Hematopoietic multipotent progenitor cell (in vitro differentiated cells): ENCODE data around the gene HSPB6. TPM values are rescaled to one million over a fixed set of nuclear protein-coding genes. Genes with fewer than 3 reads are reported as not detected.
A peak's percentile ranks its signal among the peaks of the same experiment; 100 is the strongest.

Experiments used
- DNase-seq, 3 donors: peaks; one replicate each; pipeline ENCODE4 v3.0.0-alpha.2; 2011 to 2015; ENCODE audit warnings: low read depth in 2 of 3, low spot score in 2 of 3
- total RNA-seq: library from RNA; depleted of rRNA; stranded (reverse); fragments of >200 nt; gene quantifications from one replicate; pipeline ENCODE4 v1.2.3, GENCODE V29; 2012

HSPB6 gene
- total RNA-seq, 1 donor: 0.27 TPM

DNA sequence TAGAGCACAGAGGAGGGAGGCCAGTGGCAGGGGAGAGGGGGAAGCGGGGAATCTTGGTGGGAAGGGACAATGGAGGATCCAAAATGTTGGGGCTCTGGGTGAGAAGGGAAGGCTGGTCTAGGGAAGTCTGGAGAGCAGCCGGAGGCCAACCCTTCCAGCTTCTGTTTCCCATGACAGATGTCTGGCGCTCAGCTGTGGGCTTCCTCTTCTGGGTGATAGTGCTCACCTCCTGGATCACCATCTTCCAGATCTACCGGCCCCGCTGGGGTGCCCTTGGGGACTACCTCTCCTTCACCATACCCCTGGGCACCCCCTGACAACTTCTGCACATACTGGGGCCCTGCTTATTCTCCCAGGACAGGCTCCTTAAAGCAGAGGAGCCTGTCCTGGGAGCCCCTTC lies 10.3 kb downstream of the HSPB6 start:
- no peak for DNase-seq

GRCh38 chr19:35746087-35746462 lies 10.8 kb downstream of the HSPB6 start:
- DNase-seq: no peak

DNA sequence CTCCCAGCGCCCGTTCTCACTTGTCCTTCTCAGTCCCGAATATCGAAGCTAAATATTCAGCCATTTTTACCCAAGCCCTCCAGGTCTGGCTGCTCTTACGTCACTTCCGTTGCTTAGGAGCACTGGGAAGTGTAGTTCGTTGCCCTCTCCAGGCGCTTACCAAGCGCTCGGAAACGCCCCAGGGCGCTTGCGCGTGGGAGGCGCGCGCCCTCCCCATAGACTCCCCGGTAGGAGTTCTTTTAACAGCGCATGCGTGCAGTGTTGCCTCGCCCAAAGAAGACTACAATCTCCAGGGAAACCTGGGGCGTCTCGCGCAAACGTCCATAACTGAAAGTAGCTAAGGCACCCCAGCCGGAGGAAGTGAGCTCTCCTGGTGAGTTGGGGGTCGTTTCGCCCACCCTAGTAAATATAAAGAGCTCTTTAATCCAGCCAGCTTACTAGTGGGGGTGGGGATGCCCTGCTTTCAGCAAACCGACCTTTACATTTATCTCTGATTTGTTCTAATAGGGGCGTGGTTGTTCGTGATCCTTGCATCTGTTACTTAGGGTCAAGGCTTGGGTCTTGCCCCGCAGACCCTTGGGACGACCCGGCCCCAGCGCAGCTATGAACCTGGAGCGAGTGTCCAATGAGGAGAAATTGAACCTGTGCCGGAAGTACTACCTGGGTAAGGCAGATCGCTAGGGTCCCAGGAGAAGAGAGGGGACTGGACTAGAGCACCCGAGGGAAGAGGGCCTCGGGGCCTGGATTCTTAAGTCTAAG lies 11.3 kb downstream of the HSPB6 start, which contains the start of the genes PSENEN and U2AF1L4:
Gene PSENEN (plus strand): TSS at position 324 of the 759 bp plus-strand sequence. CDS start 280 bp downstream, at position 604.
Gene U2AF1L4 (minus strand): TSS at position 91 of the 759 bp plus-strand sequence. CDS start 27 bp downstream, at position 64.
- peak; percentile 97 to 100 (median 100) for DNase-seq

- DNase-seq: peak; percentile 84 to 98 (median 95)
These were observed 12.2 kb downstream of the HSPB6 start for GRCh38 chr19:35744430-35745327.

DNA sequence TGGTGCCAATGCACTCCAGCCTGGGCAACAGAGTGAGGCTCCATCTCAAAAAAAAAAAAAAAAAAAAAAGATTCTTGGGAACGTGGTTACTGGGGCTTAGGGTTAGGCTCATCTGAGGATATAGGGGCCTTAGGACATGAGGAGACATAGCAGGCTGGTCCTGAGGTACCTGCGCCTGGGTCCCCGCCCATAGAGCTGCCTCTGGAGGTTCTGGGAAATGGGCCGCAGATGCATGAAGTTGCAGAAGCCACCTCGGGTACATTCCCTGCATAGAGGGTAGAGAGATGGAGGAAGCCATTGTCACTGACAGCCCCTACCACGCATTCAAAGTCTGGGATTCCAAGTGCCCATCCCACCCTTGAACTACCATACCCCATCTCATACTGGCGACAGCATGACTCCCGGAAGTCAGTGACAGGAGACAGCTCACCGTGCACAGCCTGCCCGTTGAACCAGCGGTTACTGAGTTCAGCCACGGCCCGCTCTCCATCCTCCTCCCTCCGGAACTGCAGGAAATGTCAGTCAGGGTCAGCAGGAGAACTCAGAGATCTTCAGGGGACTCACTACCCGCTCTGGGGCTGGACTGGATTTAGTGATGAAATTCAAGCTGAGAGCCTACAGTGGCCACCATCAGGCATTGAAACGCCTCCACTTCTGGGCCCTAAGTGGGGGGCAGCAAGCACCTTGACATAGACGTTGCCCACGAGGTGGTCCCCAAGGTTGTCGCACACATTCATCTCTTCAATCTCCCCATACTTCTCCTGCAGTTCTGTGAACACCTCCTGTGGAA lies 13.0 kb downstream of the HSPB6 start:
- DNase-seq: no peak

GRCh38 chr19:35742121-35742724 lies 14.6 kb downstream of the HSPB6 start, which contains the start of gene IGFLR1:
Gene IGFLR1 (minus strand): TSS chr19:35742452. CDS start chr19:35741180, 1,272 bp downstream.
- peak in 2 of 3 donors; percentile 83 to 87 for DNase-seq

DNA sequence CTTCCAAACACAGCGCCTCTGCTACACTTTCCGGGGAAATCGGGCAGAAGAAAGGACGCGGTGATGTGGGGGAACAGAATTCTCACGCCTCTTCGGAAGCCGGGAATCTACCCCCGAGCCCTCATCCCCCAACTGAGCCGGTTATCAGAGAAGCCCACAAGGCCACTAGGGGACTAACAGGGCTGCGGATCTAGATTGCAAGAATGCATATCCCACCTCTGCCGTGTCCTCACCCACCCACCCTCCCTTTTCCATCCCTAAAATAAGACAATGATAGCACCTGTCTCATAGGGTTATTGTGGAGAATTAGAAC lies 15.7 kb downstream of the HSPB6 start:
- DNase-seq: peak in 2 of 3 donors; percentile 39 to 54

- DNase-seq: peak; percentile 70 to 97 (median 95)
These were observed 16.2 kb downstream of the HSPB6 start for GRCh38 chr19:35740423-35741202.

GRCh38 chr19:35740108-35740422 lies 16.8 kb downstream of the HSPB6 start:
- no peak for DNase-seq

DNA sequence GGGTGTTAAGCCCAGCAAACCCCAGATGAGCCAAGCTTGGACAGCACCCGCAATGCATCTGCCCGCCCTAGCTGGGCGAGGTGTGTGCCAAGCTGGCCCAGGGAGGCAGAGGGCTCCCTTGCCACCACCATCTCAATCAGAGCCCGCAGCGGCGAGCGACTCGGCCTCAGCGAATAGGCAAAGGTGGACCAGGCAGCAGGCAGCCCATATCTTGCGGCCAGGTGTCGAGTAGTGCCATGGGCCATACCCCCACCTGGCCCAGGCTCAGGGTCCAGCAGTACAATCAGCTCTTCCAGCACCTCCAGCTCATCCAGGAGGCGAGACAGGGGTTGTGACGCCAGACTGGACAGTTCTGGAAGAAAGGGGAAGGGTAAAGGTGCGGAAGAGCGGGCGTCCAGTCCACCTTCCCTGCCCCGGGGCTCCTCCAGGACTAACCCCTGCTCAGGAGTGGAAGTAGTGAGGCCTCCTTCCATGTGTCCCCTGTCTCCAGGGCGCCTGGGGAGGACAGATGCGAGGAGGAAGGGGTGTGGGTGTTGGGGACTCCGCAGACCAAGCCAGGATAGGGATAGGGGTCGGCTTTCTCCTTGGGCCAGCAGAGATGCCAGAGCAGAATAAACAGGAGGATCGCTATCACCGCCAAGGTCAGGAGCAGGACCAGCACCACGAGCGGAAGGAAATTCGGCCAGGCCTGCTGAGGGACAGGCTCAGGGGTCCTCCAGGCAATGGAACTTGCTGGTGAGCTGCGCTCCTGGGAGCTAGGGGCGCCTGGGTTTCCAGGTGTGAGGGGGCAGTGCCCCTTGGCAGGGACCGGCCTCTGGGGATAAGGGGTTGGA lies 17.3 kb downstream of the HSPB6 start:
- DNase-seq: no peak

- no peak for DNase-seq
These were observed 18.0 kb downstream of the HSPB6 start for GRCh38 chr19:35738887-35739229.

DNA sequence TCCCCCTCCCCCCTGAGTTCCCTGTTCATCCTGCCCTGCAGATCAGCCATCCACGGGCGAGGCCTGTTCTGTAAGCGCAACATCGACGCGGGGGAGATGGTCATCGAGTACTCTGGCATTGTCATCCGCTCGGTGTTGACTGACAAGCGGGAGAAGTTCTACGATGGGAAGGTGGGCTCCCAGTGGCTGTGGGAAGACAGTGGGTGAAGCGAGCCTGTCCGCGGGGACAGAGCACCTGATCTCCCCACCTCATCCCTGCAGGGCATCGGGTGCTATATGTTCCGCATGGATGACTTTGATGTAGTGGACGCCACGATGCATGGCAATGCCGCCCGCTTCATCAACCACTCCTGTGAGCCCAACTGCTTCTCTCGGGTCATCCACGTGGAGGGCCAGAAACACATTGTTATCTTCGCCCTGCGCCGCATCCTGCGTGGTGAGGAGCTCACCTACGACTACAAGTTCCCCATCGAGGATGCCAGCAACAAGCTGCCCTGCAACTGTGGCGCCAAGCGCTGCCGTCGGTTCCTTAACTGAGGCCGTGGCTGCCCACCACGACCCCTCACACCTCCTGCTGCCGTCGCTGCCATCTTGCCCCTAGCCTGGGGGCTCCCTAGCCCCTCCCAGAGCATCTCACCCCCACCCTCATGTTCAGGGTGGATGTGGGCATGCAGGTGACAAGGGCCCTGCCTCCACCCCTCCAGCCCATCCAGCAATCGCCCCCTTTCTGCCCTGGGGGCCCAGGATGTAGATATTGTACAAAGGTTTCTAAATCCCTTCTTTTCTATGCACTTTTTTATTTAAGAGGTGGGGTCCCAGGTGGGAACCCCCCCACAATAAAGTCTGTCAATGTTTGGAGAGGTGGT lies 18.6 kb downstream of the HSPB6 start:
- DNase-seq: no peak

GRCh38 chr19:35736913-35737886 lies 19.6 kb downstream of the HSPB6 start:
- DNase-seq: no peak

DNA sequence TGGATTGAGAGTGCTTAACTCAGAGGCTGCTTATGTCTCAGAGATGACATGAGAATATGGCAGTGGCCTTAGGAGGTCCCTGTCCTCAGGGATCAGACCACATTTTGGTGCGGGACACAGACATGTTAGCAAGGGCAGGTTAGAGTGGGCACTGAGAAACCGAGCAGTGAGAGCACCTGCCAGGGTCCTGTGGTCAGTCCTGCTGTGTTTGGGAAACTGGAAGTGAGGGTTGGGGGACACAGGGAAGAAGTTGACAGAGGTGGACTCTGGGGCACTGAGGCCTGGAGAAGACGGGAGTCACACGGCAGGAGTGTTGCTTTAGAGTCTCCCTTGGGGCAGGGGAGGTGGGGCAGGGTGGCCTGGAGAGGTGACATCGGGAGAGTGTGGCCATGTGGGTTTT lies 21.9 kb downstream of the HSPB6 start:
- DNase-seq: no peak

DNA sequence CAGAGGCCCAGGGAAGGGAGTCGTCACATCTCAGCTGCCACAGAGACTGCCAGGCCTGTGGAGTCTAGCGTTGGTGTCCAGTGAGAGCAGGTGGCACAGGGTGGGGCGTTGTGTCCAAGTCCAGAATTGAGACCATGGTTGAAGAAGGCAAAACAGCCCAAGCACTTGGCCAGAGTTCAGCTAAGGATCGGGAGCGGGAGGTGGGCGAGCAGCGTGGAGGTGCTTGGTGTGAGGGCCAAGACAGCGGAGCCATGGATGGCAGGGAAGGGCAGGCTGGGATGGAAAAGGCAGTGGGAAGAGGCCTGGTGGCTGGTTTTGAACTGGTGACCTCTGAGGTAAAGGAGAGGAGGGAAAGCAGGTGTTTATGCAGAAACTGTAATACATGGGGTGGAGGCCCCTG lies 22.6 kb downstream of the HSPB6 start:
- no peak for DNase-seq

GRCh38 chr19:35733180-35734125 lies 23.4 kb downstream of the HSPB6 start:
- no peak for DNase-seq
